Amygdala (tissue), 56 donors: Measurements from ENCODE around the gene SIK3.

Experiments used
- DNase-seq, 56 donors: peaks; one replicate each; lab custom pipeline; 2025; lab: John Stamatoyannopoulos, UW

The SIK3 gene

DNA sequence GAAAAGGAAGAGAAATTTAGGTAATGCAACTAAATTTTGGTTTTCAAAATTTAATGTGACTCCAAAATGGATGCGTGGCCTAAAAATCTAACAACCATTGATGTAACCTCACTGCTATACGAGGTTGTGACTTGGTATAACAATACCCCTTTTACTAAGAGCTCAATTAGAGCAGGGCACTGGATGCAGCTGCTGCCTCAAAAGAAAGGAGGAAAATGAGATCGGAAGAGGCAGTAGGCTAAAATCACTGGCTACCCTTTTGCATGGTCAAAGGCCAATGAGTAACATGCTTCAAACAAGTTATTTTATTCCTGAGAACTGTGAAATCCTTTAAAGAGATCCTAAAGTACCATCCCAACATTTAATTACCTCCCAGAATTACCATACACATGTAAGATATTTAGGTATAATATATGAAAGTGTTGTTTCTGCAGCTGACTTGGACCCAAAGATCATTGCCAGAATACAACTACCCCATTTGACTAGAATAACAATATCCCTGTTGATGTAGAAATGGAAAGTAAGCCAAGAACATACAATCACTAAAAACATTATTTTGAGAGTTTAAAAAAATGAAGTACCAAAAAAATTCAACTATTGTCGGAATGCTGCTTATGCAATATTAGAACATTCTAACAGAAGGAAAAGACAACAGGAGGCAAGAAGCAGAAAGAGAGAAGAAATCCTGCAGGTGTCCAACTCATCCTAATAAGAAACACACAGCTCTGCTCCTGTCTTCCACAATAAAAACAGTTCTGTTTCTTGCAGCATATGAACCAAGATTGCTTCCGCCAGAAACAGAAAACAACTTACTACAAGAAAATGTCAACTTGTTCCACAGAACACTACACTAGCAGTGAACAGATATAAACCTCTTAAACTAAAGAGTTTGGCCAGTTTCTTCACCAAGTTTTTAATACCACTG lies 15.0 kb downstream of the SIK3 start:
- DNase-seq: peak in 15 of 56 donors; percentile 16 to 61 (median 30)

DNA sequence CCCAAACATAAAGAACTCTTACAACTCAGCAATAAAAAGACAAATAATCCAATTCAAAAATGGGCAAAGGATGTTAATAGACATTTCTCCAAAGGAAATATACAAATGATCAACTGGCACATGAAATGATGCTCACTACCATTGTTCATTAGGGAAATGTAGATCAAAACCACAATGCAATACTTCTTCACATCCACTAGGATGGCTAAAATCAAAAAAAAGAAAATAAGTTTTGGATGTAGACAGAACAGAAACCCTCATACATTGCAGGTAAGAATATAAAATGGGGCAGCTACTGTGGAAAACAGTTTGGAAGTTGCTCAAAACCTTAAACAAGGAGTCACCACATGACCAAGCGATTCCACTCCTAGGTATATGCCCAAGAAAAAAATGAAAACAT lies 16.3 kb downstream of the SIK3 start:
- DNase-seq: no peak

DNA sequence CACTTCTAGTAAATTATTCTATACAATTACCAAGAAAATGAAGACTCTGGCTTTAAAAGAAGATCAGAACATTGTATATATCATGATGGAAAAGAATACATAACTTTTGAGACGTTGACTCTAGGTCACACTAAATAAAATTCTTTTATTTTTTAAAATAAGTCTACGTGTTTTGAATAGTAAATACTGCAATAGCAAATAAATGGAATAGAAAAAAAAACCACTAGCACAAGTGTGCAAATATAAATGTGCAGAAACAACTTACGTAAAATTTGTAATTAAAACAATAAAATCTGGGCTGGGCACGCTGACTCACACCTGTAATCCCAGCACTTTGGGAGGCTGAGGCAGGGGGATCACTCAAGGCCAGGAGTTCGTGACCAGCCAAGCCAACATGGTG lies 17.9 kb downstream of the SIK3 start:
- no peak for DNase-seq

DNA sequence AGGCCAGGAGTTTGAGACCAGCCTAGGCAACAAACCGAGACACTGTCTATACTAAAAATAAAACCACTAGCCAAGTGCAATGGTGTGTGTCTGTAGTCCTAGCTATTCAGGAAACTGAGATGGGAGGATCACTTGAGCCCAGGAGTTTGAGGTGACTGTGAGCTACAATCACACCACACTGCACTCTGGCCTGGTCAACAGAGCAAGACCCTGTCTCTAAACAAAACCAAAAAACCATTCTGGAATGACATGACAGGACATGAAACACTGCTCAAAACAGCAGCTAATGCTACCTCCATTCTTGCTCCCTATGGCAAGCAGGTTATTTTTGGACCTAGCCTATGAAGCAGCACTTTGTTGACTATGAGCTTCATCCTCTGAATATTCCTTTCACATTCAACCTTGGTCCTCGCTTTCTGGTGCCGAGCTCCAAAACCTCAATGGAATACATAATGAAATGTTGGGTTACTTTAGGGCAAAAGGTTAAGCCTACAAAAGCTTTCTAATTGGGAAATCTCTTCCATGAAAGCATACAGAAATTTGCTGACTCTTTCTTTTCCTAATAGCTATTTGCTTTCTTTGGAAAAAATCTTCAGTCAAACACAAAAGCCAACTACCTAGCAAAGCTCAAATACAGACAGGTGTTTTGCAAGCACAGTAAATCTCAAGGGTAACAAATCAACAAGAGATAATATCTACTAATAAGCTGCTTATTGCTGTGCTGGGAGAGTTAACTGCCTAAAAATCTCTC lies 21.1 kb downstream of the SIK3 start:
- peak in 4 of 56 donors; percentile 10 to 28 (median 14) for DNase-seq

DNA sequence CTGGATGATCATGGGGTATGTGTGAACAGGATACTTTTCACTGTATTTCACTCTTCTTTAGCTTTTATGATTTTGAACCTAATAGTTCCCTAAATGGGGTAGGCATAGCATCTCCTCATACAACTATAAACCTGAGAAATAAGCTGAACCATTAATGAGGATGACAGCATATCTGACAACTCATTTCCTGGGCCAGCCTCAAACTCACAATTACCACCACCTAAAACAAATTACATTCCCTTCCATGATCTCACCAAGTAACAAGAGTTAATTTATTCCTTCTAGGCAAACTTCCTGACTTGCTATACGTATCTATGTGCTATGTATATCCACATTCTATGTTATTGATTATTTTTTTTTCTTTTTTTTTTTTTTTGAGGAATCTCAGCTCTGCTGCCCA lies 23.0 kb downstream of the SIK3 start:
- no peak for DNase-seq

DNA sequence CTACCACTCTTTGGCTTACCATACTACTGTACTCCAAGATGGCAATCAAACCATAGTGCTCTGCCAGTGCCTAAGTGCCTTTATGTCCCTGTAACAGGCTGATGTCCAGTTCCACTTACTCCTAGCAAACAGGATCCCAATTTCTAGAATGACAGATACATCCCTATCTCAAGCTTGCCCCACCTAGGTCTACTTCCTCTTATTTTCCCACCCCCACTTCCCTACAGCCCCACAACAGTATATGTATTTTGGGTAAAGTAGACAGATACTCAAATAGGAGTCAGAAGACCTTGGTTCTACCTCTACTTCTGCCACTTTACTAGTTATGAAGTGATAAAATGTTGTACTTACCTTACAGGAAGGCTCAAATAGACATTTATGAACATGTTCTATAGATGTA lies 24.1 kb downstream of the SIK3 start:
- no peak for DNase-seq

DNA sequence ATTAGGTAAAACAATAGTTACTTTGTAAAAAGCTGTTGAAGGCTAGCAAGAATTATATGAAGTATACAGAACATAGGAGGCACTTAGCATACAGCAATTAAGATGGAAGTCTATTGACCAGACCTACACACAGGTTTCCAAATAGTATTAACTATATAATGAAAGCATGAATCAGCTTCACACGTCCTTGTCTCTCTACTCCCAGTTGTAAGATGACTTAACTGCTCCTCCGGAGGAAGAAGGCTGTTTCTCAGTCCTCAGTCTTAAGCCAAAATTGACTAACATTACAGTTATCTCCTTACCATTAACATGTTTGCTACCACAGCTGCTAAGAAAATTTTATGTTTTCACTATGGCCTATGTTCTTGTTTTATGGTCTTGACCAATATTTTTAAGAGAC lies 24.7 kb downstream of the SIK3 start:
- no peak for DNase-seq

DNA sequence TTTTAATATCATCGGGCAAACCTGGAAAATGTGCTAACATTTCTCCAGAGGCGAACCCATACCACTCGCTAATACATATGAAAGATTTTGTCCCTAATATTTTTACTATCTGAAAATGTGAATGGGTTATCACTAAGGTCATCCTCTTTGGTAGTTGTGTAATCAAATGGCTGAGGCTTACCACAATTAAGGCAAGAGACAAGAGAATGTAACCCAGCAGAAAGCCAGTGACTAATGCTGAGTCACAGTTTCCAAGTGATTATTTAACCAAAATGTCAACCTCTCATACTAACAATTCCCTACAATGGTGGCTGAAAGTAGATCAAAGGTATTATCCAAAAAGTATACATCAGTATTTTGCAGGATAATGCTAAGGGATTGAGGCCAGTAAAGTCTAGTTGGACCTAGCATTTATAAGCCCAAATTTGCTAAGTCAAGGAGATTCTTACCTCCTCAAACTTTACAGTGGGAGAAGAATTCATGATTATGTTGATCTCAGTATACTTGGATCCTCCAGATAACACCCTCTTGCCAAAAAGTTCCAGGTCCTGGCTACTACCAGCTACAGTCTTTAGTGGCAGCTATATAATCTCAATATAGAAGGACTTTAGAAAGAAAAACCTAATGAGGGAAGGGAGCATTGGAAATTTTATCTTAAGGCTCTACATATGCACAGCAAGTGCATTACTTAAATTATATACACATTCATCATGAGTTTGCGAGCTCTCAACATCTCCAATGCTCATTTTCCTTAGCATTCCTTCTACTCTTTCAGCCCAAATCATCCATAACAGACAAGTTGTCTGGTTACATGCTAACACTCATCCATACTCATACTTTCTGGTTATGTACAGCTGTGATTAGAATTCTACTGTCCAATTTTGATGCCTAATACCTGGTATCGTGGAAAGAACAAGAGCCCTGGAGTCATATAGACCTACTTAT lies 25.4 kb downstream of the SIK3 start:
- no peak for DNase-seq

DNA sequence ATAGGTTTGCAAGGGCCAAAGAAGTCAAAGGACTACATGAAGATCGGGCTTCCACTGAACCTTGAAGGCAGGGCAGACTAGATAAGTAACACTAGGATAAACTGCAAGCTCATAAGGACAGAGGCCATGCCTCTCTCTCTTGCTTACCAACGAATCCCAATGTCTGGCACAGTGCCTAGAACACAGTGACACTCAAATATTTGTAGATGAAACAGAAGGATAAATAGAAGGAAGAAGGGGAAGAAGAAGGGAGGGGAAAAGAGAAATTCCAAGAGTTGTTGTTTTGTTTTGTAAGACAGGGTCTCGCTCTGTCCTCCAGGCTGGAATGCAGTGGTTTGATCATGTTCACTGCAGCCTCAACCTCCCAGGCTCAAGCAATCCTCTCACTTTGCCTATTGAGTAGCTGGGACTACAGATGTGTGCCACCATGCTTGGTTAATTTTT lies 26.9 kb downstream of the SIK3 start:
- peak in 20 of 56 donors; percentile 10 to 72 (median 36) for DNase-seq

DNA sequence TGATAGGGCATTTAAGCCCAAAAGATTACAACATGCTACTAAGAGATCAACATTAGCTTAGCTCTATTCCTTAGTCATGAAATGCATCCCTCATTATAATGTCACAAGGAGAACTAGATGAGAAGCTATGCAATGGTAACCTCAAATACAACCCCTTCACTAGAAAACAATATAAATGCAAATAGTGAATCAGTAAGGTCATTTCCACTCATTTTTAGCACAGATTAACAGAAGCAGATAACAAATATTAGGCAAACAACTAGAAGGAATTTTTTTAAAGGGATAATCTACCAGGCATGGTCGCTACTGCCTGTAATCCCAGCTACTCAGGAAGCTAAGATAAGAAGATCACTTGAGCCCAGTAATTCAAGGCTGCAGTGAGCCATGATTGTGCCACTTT lies 28.2 kb downstream of the SIK3 start:
- DNase-seq: no peak

DNA sequence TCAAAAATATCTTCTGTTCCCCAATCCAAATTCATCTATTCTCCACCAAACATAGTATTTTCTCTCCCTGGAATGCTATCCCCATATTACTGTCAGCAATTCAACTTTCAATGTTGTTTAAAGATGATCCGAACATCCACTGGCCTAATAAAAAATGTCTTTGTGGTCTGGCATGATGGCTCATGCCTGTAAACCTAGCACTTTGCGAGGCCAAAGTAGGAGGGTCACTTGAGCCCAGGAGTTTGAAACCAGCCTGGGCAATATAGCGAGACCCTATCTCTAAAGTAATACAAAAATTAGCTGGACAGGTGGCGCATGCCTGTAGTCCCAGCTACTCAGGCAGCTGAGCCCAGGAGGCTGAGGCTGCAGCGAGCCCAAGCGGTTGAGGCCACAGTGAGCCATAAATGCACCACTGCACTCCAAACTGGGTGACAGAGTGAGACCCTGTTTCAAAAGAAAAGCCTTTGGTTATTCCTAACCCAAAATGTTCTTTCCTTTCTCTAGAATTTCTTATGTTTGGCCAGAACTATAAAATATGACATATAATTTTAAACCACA lies 29.8 kb downstream of the SIK3 start:
- peak in 9 of 56 donors; percentile 18 to 42 (median 31) for DNase-seq

DNA sequence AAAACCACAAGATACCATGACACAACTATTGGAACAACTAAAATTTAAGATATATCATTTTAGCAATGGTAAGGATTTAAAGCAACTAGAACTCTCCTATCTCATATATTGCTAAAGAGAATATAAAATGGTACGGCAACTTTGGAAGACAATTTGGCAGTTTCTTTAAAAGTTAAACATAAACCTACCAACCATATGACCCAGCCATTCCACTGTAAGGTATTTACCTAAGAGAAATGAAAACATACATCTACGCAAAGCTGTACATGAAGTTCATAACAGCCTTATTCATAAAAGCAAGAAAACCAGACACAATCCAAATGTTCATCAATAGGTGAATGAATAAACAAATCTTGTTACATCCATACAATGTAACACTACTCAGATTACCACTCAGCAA lies 31.3 kb downstream of the SIK3 start:
- no peak for DNase-seq

DNA sequence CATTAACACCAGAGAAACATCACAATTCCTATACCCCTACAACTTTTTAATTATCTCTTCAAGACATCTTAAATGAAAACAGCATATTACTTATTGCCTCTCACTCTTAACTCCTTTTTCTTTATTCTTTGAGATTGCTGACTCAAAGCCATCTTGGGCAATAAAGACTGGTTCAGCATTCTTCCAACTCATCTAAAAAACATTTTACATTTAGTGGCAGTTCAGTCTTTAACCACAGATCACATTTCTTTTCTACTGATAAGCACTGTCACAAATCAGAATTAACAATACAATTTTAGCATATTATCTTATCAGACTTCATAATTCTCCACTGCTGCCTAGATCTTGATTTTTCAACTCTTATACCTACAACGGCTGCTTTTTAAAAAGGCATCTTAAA lies 34.0 kb downstream of the SIK3 start:
- DNase-seq: no peak

DNA sequence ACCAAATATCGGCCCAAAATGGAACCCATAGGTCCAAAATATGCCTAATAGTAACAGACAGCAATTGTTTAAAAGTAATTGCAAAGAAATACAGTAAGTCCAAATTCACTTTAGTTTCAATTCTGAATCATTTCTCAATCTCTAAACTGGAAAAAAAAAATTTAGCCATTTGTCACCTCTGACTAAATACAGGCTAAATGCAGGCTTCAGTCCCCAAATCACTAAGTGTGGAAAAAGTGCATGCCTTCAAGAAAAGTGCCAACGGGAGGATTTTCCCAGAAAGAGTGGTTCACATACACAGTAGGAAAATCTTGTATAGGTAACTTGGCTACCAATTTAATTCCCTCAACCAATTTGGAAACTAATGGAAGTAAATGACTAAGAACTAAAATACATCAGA lies 35.7 kb downstream of the SIK3 start:
- no peak for DNase-seq

DNA sequence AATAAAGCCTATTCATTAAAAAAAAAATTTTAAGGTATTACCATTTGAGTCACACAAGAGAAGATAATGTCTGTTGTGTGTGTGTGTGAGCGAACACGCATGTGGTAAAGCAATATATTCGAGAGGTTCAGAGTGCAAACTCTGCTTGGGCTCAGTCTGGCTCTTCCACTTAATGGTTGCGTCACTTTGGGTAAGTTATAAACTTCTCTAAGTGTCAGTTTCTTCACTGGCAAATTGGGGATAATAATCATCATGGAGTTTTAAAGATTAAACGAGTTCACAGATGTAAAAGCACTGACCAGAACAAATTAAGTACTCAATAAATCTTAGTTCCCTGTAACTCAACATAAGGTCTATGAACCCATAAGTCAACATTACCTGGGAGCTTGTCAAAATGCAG lies 37.0 kb downstream of the SIK3 start:
- no peak for DNase-seq

DNA sequence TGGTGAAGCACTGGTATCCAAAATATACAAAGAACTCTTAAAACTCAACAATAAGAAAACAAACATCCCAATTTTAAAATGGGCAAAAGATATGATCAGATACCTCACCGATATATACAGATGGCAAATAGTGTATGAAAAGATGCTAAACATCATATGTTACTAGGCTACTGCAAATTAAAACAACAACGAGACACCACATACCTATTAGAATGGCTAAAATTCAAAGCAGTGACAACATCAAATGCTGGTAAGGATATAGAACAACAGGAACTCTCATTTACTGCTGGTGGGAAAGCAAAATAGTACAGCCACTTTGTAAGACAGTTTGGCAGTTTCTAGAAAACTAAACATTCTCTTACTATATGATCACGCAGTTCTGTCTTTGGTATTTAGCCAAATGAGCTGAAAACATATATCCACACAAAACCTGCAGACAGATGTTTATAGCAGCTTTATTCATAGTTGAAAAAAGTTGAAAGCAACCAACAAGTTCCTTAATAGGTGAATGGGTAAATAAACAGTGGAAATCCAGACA lies 38.5 kb downstream of the SIK3 start:
- no peak for DNase-seq

DNA sequence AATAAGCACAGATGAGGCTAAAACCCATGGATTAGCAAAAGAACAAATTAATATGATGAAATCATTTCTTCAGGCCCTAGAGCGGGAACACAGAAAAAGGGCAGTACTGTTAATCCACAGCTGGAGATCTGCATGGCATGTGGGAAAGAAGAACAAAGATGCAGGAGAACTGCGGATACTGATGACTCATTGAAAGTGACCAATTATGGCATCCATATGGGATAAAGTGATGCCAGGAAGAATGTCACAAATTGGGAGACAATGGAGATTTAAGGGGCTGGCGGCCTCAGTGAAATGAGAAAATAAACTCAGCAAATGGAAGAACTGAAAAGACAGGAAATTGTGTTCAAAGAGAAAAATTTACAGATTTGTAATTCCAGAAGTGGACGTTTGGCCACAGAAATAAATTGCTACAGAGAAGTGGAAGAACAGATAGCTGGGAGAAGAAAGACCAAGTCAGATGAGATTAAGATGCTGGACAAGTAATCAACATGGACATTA lies 39.4 kb downstream of the SIK3 start:
- DNase-seq: peak in 14 of 56 donors; percentile 21 to 82 (median 42)

DNA sequence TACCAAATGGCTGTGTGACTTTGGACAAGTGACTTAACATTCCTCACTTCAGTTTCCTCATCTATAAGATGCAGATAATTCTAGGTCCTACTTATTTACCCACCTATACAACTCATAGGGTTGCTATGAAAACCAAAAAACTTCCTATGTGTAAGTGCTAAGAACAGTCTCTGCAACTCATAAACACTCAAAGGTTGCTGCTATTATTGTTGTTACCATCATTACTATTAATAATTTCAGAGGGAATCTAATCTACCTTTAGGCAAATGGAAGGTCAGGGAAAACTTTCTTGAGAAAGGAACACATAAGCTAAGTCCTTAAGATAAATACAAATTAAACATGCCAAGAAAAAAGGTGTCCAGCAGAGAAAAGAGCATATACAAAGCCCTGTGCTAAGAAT lies 40.5 kb downstream of the SIK3 start:
- no peak for DNase-seq

DNA sequence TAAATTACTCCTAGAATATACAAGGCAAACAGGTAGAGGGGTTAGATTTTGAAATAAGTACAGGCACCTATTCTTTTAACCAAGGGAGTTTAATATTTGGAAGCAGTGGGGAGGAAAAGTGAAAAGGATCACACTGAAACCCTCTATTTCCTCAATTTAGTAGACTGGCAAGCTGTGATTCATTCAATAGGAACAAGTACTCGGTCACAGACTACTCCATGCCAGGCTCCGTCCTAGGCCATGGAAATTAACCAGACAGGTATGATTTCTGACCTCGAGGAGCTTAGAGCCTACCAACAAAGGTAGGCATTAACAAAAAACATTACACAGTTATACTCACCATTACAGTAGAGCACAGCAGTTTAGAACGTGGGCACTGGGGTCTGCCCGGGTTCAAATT lies 40.9 kb downstream of the SIK3 start:
- DNase-seq: no peak

DNA sequence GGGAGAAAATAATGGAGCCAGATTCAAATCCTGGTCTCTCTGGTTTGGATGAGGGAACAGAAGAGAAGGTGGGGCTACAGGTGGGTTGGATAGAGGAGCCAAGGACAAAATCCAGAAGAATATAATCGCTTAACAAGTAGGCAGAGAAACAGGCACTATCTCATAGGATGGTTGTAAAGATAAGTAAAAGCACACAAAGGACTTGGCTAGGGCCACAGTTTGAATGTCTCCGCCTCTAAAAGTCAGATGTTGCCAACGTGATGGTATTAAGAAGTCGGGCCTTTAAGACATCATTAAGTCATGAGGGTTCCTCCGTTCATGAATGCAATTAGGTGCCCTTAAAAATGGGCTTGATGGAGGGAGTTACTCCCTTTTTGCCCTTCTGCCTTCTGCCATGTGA lies 42.8 kb downstream of the SIK3 start:
- no peak for DNase-seq
